GM19240 (cell line): Measurements from ENCODE around the gene EPB41L1.

Source experiments
- DNase-seq: peaks from one replicate; pipeline ENCODE4 v3.0.0; 2011; ENCODE audit warnings: low spot score; ENCODE audit not compliant: insufficient read length

The EPB41L1 gene

DNA sequence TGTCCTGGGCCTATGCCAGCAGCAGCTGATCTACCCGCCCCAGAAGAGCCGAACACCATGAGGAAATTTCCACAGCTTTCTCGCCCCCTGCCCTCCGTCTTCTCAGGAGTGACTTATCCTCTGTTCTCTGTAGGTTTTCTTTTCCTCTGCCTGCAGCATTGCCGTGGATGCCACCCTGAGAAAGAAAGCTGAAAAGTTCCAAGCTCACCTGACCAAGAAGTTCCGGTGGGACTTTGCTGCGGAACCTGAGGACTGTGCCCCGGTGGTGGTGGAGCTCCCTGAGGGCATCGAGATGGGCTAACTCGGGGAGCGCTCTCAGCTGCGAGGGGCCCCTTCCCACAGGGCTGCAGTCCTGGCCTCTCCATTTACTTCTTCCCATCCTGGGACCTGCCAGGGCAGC lies 100.9 kb downstream of the EPB41L1 start:
- no peak for DNase-seq

DNA sequence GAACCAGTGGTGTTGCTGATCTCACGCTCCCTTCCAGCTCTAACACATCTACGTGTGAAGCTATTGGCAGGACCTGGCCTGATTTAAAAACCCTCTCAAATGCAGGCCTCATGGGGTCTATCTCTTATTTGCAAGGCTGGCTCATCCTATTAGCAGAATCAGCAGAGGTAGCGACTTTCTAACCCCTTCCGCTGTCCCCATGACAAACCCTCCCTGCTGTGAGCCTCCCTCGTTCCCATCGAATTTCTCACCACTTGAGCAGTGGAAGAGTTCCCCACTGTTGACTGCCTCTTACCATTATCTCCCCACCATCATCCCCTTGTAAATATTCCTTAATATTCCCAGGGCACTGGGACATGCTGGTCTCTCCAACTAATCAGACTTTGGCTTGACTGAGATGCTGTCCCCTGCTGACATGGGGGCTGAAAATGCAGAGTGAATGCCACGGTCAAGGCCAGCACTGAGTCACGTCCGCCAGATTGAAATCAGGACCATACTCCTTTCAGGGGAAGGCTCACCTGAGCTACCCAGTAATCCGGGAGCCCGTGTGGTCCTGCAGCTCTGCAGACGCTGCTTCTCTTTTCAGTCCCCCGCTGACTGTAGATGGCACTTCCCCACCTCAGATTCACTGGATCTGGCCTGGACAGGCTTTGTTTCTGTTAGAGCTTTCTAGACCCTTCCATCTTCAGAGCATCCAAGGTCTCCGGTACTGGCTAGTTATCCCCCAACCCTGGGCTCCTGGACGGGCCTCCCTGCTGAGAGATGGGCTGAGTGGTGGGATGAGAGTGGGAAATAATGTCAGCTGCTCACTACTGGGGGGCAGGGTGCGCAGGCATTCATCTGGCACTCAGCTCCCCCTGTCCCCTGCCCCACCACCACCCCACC lies 104.9 kb downstream of the EPB41L1 start:
- DNase-seq = no peak

DNA sequence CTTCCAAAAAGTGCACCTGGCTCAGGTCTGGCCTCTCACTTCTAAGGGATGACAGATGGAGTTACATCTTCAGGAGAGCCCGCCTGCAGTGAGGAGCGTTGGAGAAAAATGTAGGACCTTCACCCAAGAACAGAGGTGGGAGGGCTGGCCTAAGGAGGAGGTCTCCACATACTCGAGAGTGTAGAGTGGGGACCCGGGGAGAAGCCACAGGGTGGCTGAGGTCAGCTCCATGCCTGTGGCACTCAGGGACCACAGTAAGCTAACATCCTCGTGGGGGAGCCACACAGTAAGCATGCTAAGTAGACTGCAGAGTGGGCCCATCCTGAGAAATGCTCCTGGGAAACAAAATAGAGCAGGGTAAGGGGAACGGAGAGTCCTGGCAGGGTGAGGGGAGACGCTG lies 105.8 kb downstream of the EPB41L1 start:
- DNase-seq = no peak

DNA sequence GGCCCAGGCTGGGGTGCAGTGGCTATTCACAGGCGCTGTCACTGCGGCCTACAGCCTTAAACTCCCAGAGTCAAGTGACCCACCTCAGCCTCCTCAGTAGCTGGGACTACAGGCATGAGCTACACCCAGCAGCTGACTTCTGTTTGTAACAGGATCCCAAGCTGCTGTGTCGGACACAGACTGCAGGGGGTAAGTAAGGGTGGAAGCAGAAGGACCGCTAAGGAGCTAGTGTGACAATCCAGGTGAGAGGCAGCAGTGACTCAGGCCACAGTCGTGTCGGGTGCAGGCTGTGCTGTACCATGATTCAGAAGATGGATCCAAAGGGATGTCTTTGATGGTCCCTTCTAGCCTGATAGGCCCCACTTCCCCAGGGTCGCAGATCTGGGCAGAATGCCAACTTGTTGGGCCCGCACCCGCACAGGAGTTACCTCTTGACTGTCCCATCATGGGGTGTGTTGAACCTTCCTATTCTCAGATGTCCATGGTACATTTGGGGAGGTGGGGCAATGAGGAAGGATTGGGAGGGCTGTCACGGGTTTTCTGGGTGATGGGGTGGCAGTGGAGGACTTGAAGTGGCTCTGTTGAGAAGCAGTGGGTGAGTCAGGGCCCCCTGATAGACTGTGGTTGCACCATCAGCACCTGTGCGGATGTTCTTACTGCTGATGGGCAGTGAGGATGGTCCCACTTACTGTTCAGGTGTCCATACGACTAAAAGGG lies 107.0 kb downstream of the EPB41L1 start:
- no peak for DNase-seq

DNA sequence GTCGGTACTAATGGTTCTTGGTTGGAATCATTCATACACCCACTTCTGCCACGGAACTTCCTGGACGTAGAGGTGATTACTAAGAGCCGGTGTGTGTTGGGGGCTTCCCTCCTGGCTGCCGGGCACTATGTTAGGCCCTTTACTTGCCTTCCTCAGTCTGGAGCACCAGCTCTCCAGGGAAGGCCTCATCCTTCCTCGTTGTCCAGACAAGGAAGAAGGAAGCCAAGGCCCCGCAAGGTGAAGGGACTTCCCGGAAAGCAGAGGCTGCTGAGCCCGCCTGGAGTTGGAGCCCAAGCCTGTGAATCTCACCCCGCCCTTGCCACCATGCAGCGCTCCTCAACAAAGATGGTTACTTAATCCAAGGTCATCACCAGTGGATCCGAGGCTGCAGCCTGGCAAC lies 107.9 kb downstream of the EPB41L1 start:
- DNase-seq = no peak

DNA sequence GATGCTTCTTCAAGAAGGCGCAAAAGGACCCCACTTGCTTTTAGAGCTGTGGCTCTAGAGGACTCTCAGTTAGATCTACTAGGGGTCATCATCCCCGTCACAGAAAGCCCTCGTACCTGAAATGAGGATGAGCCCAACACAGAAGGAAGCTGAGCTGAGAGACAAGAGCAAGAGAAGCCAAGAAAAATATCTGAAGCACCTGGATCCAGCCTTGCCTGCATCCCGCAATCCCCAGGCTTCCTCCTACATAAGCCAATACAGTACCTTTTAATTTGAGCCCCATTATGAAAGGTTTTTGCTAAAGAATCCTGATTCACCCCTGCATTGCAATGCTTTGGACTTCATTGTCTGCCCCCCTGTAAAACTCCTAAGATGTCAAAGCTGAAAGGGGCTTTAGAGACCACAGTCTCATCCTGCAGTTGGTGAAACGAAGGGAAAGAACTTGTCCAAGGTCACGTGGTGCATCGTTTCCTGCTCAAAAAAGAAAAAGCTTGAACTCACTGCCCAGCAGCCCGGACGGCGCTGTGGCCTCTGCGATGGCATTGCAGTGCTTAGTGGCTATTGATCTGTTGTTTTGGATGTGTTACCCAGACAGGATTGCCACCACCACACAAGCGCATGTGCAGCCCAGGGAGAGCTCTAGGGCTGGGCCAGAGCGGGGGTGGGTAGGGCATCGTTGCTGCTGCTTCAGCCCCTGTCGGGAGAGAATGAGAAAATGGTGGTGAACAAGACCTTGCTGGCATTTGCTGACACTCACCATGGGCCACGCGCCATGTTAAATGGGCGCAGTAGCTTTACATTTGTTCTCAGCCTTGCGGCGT lies 110.1 kb downstream of the EPB41L1 start:
- no peak for DNase-seq

DNA sequence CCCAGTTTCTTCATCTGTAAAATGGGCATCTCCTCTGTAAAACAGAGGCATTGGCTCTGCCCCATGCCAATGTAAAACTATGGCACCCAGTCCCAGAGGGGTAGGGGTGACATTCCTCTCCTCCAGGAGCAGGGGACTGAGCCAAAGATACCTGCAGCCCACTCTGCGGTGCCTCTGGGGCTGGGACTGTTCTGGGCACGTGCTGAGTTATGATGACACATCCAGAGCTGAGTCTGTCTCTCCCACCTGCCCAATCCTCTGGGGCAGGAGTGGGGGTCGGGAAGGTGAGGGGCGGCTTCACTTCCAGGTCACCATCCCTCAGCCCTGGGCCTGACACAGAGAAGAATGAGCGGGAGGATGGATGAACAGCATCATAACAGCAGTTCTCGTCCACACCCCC lies 111.6 kb downstream of the EPB41L1 start:
- no peak for DNase-seq

DNA sequence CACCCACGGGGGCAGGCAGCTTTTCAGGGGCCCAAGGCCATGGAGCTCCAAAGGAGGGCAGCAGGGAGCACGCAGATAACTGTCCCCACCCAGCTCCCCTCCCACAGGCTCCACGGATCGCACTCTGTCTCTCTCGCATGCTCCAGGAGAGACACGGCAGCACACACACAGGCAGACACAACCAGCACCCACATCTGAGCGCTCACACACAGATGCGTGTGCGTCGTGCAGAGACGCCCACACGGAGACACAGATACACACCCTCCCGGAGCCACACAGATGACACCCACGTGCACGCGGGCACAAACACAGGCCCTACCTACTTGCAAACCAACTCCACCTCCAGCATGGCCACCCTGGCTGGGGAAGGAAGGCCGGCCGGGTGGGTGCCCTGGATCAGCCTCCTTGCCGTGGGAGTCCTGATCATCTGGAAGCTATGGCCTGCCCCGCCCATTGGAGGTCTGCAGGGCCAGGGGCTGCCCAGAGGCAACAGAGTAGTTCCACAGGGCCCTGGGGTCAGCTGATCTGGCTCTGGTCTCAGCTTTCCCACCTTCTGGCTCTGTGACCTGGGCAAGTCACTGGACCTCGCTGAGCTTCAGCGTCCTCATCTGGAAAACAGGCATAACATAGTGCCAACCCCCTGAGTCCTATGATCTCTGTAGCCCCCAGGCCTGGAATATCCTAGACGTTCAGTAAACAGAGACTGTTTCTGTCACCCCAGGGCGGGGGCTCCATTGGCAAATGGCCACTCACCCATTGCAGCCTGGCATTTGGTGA lies 113.3 kb downstream of the EPB41L1 start:
- no peak for DNase-seq

DNA sequence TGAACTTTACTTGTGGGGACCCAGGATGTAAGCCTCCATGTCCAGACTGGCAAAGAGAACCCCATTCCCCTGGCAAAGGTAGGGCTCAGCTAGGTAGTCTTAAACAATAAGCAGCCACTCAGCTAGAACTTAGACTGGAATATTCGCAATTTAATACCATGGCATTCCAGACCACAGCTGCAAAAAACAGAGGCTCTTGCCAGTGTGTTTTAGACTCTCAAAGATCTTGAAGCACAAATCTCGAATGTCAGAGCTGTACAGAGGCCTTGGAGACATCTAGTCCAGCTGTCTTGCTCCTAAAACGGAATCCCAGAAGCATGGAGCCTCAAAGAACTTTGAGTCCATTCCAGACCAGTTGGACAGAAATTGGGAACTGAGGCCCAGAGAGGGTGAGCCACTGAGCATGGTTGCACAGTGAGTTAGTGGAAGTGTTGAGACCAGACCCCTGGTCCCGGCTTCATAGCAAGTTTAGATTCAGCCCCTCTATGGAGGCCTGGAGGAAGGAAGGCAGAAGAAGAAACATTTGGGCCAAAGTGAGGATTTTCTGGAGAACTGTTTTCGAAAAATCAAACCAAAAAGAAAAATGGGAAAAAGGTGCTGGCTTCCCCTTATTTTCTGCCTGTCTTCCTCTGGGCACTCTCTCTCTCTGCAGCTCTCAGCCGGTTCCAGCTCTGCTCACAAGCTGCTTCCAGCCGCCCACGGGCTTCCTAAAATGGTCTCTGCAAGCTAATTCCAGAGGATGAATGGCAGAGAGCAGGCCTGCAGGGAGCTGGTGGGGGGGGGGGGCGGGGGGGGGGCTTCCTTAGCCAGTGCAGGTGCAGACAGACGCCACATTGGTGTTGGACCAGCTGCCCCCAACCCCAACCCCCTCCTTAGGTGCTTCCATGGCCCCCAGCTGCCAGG lies 114.2 kb downstream of the EPB41L1 start:
- DNase-seq = no peak

DNA sequence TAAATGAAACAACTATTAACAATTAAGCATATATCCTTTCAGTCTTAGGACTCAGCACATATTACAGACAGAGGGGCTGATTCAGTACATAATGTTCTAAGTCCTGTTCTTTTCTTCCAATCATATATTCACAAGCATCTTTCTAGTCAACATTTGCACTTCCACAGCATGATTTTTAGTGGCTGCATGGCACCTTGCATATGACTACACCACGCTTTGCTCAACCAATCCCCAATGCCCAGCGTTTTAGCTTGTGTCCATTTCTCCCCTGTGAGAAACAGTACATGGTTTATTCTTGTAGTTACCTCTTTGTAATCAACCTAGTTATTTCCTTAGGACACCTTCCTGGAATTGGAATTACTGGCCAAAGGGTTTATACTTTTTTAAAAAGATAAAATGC lies 115.0 kb downstream of the EPB41L1 start:
- DNase-seq = no peak

DNA sequence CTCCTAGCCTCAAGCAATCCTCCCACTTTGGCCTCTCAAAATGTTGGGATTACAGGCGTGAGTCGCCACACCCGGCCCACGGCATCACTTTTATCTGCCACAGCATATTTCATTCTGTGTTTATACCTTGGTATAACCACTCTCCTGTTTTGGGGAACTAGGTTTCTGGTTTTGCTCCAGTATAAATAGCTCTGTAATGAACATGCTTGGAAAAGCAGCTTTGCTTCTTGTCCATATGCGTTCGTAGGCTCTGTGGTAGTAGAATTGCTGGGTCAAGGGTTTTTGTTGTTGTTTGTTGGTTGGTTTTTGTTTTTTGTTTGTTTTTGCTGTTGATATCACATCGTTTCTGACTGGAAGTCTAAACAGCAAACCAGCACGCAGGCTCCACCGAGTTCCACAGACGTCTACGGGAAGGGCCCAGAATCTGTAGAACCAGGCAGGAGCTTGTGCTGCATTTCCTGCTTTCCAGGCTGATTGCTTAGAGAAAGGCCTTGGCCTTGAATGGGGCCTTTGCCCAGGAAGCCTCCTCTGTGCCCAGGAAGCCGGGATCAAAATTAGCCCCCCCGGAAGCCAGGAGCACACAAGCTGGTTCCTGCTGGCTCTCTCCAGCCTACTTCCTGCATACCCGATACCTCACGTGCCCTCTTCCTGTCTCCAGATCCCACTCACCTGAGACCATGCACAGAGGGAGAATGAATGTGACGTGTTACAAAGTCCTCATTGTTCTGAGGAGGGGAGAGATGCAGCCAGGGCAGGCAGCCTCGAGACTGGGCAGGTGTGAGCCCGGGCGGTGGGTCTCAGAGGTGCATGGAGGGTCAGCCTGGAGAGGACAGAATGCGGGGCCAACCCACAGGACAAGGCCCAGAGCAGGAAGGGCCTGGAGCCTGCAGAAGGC lies 116.5 kb downstream of the EPB41L1 start:
- DNase-seq = no peak

DNA sequence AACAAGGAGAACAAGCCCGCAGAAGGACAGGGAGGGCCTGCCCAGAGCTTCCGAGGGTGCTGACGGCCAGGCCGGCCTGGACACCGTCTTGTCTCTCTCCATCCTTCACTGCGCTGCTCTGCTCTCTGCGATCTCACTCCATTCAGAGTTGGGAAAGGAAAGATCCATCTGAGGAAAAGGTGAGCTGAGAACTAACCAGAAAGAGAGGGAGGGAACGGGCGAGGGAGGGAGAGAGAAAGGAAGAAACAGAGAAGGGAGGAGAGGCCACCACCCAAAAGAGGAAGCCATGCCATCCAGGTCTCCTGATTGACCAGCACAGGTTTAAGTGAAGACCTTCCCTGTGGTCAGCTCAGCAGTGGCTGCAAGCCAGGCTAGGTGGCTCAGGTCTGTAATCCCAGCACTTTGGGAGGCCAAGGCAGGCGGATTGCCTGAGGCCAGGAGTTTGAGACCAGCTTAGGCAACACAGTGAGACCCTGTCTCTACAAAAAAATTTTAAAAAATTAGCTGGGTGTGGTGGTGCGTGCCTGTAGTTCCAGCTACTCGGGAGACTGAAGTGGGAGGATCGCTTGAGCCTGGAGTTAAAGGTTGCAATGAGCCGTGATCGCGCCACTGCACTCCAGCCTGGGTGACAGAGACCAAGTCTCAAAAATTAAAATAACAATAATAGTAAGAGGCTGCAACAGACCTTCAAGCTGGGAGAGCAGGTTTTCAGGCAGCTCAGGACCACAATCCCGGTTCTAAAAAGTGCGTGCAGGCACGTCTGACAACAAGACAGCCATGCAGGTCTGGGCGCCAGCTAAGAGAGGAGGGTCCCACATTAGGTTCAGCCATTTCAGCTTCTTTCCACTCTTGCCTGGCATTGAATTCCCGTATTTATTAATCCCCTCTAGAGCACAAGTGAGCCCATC lies 117.4 kb downstream of the EPB41L1 start:
- DNase-seq = no peak

DNA sequence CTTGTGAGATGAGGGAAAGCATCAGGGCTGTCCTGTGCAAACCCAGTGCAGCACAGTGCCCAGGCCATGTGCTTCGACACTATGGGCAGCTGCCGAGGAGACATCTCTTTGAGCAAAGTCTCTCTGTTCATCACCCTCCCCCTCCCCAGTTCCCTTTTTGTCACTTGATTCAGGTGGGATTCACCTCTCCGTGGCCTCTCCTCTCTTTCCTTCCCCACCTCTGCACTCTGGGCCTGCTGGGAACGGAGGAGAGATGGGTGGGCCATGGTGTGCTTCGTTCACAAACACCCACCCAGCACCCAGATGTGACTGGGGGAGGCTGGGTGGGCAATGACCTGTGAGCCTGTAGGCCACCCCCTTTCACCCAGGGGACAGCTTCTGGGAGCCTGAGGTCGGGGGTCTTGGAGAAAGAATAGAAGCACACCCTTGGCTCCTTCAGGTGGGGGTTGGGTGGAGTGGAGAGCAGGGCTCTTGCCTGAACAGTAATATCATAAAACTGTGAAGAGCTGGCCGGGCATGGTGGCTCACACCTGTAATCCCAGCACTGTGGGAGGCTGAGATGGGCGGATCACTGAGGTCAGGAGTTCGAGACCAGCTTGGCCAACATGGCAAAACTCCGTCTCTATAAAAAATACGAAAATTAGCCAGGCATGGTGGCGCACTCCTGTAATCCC lies 118.1 kb downstream of the EPB41L1 start:
- DNase-seq = no peak

DNA sequence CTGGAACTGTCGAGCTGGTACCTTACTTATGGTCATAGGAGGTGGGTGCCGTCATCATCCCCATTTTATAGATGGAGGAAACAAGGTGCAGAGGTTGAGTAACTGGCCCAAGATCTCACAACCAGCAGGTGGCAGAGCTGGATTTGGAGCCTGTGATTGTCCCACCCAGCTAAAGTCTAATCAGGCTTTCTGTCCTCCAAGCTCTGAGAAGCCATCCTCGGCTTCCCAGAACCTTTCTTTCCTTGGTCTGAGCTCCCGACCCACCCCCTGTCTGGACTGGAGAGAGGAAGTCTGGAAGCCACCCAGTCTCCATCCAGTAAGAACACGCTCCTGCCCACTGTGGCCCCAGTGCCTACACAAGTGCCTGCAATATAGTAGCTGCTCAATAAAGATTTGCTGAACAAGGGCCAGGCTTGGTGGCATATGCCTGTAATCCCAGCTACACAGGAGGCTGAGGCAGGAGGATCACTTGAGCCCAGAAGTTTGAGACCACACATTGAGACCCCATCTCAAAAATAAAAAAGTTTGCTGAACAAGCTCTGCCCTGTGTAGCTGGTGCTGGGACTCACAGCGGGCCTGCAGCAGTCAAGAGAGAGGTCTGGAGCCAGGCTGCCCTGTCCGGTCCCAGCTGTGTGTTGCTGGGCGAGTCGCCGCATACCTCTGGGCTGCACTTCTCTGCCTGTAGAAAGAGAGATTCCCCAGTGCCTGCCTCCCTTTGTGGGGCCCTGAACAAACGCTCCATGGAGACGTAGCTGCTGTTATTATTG lies 119.1 kb downstream of the EPB41L1 start:
- DNase-seq = no peak

DNA sequence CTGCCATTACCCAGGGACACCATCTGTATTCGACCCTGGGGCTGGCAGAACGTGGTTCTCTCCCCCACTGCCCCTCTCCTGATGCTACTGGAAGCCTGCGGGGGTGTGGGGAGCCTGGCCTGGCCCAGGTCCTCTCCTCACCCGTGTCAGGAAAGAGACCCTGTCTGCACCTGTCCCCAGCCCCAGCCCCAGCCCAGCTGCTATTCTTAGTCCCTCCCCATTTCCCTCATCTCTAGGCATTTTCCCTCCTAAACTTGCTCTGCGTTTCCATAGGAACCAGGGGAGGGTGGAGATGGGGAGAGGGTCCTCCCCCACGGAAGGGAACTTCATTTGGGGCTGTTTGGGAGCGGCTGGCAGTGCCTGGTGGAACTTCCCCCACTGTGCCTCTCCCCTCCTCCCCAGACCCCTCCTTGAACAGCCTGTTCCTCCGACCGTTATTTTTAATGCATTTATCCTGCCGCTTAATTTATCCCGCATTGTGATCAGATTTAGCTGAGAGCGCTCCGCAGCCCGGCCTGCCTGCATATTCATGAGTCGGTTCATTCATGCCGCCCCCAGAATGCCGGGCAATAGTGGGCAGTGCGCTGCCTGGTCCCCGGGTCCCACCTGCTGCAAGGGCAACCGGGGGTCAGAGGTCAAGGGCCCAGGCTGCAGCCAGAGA lies 119.8 kb downstream of the EPB41L1 start:
- DNase-seq = no peak

DNA sequence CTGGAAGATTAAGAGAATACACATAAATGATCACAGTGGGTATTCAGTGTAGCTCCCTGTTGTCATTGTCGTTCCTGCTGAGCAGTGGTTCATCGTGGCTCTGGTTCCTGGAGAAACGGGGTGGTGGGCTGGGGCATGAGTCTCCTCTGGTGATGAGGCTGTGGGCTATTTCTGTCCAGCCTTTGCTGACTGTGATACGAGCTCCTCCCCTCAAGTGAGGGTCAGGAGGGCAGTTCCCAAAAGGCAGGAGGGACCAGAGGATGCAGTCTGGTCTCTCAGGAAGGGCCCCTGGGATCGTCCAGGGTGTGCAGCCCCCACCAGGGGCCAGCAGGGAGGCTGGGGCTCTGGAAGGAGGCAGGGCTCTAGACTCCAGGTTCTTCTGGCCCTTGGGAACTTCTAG lies 120.5 kb downstream of the EPB41L1 start:
- DNase-seq = no peak
